Right lobe of liver (tissue), 6 donors: ENCODE results near the gene KREMEN2. TPM values are rescaled to one million over a fixed set of nuclear protein-coding genes. Genes with fewer than 3 reads are reported as not detected.

Source experiments
- ATAC-seq, 4 donors: fragments of 200-7000 bp; cut with Tn5 transposase; one replicate each; pipeline ENCODE4 v1.9.1; 2020; ENCODE audit warnings: mild to moderate bottlenecking in 4 of 4, moderate library complexity in 4 of 4
- DNase-seq, 3 donors: peaks; one replicate each; pipeline ENCODE4 v3.0.0-alpha.2; 2020
- H3K27ac ChIP-seq, 3 donors: fragments of 200-600 bp; one replicate each; pipeline ENCODE4 v1.8.0; 2022
- H3K27me3 ChIP-seq, 2 donors: fragments of 200-600 bp; one replicate each; pipeline ENCODE4 v1.8.0; 2022
- H3K36me3 ChIP-seq, 4 donors: fragments of 200-600 bp; sonication (generic) in 1 of 4; one replicate each; pipeline versions ENCODE4 v1.5.1 to v1.8.0; 2017 to 2022; ENCODE audit warnings: control low read depth in 1 of 4
- H3K4me1 ChIP-seq, 4 donors: fragments of 200-600 bp; sonication (generic) in 1 of 4; one replicate each; pipeline versions ENCODE4 v1.5.1 to v1.8.0; 2017 to 2022; ENCODE audit warnings: control low read depth in 1 of 4
- H3K4me3 ChIP-seq, 3 donors: fragments of 200-600 bp; one replicate each; pipeline ENCODE4 v1.8.0; 2022
- H3K9me3 ChIP-seq, 4 donors: fragments of 200-600 bp; sonication (generic) in 1 of 4; one replicate each; pipeline versions ENCODE4 v1.5.1 to v1.8.0; 2017 to 2022; ENCODE audit warnings: control low read depth in 1 of 4
- POLR2A ChIP-seq: fragments of 450-650 bp; IDR thresholded peaks from one replicate; pipeline ENCODE4 v1.6.1; 2017; ENCODE audit warnings: antibody characterized with exemption, mild to moderate bottlenecking
- WGBS: methylation state at CpG from one replicate; pipeline ENCODE4 v1.1.6; 2018; ENCODE audit warnings: low coverage, low lambda C conversion rate; ENCODE audit not compliant: insufficient coverage; ENCODE audit errors: missing lambda C conversion rate; 5-methylcytosine and 5-hydroxymethylcytosine counted together
- intact Hi-C, 2 donors: fragments of 100-400 bp; cut with DNase I; formaldehyde crosslinking; loops; one replicate each; pipeline versions ENCODE4 v1.11.2 to v1.14.1; 2022
- total RNA-seq, 6 experiments: library from RNA; depleted of rRNA in 2 of 6; stranded (reverse); fragments of >200 nt in 2 of 6; fragmentation: NEBNext Ultra II Directional in 3 of 6; extraction: Animal tissue kit (Norgen Biotek cat#: 25700) in 3 of 6; gene quantifications; one replicate each; pipeline versions ENCODE4 v1.1.0 to v1.2.4, GENCODE V29; 2016 to 2023
- TF ChIP-seq, protein P1 (sequence below), 4 donors: fragments of 200-600 bp in 3 of 4; fragments of 450-650 bp in 1 of 4; IDR thresholded peaks; one replicate each; pipeline versions ENCODE4 v1.5.1 to v1.8.0; 2016 to 2022; ENCODE audit warnings: antibody characterized with exemption in 4 of 4, mild to moderate bottlenecking in 2 of 4
- donor health status: DM: no; HTN: yes; CAD: no.
- donor health status: DM: no; HTN: no; CAD: no.
- donor health status: DM: no; HTN: no; CAD: no.
- donor health status: DM: no; HTN: yes; CAD: no.
- donor health status: DM: no; HTN: yes; CAD: no.

KREMEN2 gene
- total RNA-seq, 6 experiments from 2014 or later = not detected

DNA sequence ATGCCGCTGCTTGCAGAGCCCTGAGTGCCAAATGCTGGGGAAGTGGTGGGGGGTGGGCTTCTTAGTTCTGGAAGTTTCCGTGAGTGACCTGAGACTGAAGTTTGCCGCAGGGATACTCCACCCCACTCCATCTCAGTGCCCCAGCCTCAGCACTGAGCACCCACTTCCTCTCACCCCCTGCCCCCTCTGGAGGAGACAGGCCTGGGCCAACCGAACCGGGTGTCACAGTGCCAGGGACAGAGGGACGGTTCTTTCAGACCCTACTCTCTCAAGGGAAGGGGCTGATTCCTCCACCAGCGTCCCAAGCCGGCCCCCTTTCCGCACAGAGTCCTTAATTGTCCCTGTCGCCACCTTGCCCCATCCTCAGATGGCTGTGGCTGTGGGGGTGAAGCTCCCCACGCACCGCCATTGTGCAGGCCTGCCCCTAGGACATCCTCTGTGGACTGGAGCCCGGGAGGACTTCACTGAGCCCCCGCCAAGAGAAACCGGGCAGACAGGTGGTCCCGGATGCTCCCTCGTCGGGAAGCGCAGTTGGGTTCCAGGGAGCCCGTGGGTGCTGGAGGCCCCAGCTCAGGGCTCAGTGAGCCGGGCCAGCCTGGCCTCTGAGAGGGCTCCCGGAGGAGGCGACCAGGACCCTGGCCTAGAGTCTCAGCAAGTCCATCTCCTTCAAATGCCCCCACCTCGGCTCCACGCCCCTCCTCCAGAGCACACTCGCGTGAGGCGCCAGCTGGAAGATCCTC is 1.6 kb upstream of the KREMEN2 start:
- Histone ChIP-seq H3K9me3 (no peaks in the 10 kb centered on the region), H3K4me1 (peaks cover 0 to 11% (median 5%) of the 10 kb centered on the region in 4 donors), H3K27ac (no peak overlapping the region), H3K27me3 (peaks cover 5 to 19% of the 10 kb centered on the region in 2 donors), H3K4me3 (no peak overlapping the region), H3K36me3 (no peaks in the 10 kb centered on the region)
- intact Hi-C loops = no loop called here
- TF ChIP-seq, protein P1, sequence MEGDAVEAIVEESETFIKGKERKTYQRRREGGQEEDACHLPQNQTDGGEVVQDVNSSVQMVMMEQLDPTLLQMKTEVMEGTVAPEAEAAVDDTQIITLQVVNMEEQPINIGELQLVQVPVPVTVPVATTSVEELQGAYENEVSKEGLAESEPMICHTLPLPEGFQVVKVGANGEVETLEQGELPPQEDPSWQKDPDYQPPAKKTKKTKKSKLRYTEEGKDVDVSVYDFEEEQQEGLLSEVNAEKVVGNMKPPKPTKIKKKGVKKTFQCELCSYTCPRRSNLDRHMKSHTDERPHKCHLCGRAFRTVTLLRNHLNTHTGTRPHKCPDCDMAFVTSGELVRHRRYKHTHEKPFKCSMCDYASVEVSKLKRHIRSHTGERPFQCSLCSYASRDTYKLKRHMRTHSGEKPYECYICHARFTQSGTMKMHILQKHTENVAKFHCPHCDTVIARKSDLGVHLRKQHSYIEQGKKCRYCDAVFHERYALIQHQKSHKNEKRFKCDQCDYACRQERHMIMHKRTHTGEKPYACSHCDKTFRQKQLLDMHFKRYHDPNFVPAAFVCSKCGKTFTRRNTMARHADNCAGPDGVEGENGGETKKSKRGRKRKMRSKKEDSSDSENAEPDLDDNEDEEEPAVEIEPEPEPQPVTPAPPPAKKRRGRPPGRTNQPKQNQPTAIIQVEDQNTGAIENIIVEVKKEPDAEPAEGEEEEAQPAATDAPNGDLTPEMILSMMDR (IDR thresholded peaks at IDR 0.05) = no peak
- TF ChIP-seq POLR2A = no peak
- ATAC-seq = no peak
- 21% methylated on average over 4 of the region's 28 CpGs for WGBS
- no peak for DNase-seq

DNA sequence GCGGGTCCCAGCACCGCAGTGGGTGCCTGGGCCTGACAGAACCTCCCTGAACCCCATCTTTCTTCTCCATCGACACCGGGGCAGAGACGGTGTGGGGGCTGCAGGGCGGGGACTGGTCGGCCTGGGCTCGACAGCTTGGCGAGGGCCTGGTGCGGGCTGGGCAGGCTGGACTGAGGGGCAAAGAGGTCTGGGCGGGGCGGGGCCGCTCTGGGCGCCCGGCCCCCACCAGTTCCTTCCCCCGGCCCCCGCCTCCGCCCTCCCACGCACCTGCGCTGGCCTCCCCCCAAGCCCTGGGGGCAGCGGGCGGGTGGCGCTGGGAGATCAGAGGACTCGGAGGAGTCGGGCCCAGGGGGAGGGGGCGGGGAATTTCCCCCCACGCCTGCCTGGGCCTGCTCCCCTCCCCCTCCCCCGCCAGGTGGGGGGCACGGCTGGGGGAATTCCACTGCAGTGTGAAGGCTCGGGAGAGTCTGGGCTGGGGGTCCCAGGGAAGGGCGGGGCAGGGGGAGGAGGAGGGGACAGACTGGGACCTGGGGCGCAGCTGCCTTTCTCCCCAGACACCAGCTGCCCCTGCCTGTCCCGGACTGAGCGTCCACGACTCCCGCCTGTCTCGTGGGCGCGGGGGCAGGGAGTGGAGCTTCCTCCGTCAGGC is 877 bp upstream of the KREMEN2 start:
- Histone ChIP-seq H3K9me3 (no peaks in the 10 kb centered on the region), H3K36me3 (no peaks in the 10 kb centered on the region), H3K27me3 (peaks cover 7 to 25% of the 10 kb centered on the region in 2 donors), H3K4me1 (peaks cover 0 to 11% (median 5%) of the 10 kb centered on the region in 4 donors), H3K4me3 (no peak overlapping the region), H3K27ac (no peak overlapping the region)
- TF ChIP-seq, protein P1 (IDR thresholded peaks at IDR 0.05) = no peak
- no peak for TF ChIP-seq POLR2A
- intact Hi-C loops = no loop called here
- ATAC-seq (no peak), DNase-seq (no peak)
- WGBS = 0% methylated on average over 12 of the region's 40 CpGs

DNA sequence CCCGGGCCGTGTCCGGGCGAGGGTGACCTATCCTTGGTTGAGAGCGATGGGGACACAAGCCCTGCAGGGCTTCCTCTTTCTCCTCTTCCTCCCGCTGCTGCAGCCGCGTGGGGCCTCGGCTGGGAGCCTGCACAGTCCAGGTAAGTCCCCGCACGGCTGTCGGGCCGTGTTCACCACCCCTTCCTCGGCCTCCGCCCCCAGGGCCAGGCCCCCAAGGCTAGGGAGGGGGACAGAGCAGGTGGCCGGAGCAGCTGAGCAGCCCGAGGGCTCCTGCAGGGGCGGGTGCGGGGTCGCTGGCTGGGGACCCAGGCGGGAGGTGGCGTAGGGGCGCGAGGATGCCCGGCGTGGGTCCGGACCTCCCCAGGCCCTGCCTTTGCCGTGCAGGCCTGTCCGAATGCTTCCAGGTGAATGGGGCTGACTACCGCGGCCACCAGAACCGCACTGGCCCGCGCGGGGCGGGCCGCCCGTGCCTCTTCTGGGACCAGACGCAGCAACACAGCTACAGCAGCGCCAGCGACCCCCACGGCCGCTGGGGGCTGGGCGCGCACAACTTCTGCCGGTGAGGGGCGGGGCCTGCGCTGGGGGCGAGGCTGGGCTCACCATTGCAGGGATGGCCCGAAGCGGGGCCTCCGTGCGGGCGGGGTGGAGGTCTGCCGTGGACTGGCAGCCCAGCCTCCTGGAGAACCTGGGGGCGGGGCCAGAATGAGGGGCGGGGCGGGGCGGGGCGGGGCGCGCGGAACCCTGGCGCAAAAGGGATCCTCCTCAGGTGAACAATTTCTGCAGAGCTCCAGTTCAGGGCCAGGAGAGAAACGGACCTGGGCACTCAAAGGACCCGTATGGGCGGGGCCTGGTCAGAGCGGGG is 631 bp downstream of the KREMEN2 start:
- 0% methylated on average over 5 of the region's 68 CpGs for WGBS
- DNase-seq (peak in 2 of 3 donors; percentile 46 to 57), ATAC-seq (no peak)
- H3K4me1 ChIP-seq = peaks cover 0 to 14% (median 5%) of the 10 kb centered on the region in 4 donors
- no peaks in the 10 kb centered on the region for H3K36me3 ChIP-seq
- no peak for TF ChIP-seq POLR2A
- no peak overlapping the region for H3K27ac ChIP-seq
- no peak overlapping the region for H3K4me3 ChIP-seq
- H3K9me3 ChIP-seq = no peaks in the 10 kb centered on the region
- intact Hi-C loops = no loop called here
- H3K27me3 ChIP-seq = peaks cover 7 to 26% of the 10 kb centered on the region in 2 donors

DNA sequence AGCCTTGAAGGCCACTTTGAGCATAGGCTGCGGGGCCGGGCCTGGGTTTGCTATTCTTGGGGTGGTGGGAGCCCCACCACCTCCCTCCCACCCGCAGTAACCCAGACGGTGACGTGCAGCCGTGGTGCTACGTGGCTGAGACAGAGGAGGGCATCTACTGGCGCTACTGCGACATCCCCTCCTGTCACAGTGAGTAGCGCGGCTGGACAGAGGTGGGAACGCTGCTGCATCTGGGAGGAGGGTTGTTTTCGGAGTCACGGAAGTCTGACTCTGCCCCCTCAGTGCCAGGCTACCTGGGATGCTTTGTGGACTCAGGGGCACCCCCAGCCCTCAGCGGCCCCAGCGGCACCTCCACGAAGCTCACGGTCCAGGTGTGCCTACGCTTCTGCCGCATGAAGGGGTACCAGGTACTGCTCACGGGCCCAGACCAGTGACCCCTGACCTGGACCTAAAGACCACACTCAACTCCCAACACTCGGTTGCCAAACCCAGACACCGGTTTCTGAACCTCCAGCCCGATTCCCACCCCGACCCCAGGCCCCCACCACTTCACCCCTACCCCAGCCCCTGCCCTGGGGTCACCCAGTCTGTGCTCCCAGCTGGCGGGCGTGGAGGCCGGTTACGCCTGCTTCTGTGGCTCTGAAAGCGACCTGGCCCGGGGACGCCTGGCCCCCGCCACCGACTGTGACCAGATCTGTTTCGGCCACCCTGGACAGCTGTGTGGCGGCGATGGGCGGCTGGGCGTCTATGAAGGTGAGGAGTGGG is 2.1 kb downstream of the KREMEN2 start:
- ATAC-seq (no peak), DNase-seq (peak in 1 of 3 donors; percentile 43)
- WGBS = no CpG with 5 or more reads among the region's 39 CpGs
- Histone ChIP-seq H3K27ac (no peak overlapping the region), H3K4me3 (no peak overlapping the region), H3K9me3 (no peaks in the 10 kb centered on the region), H3K36me3 (no peaks in the 10 kb centered on the region), H3K27me3 (peaks cover 7 to 26% of the 10 kb centered on the region in 2 donors), H3K4me1 (peaks cover 0 to 18% (median 5%) of the 10 kb centered on the region in 4 donors)
- intact Hi-C loops = no loop called here
- no peak for TF ChIP-seq POLR2A
- TF ChIP-seq, protein P1 (IDR thresholded peaks at IDR 0.05) = no peak
